ENCODE measurements around the gene WDR76.

WDR76 gene

GRCh38 chr15:43913026-43913780, 86.4 kb downstream of the WDR76 start:
- no peak for DNase-seq (ENCODE audit: low read depth in 1 of 2, low spot score in 1 of 2)

- no peak for DNase-seq (ENCODE audit: low read depth in 1 of 2, low spot score in 1 of 2)
These were observed 87.1 kb downstream of the WDR76 start for GRCh38 chr15:43913941-43914340.

- DNase-seq (ENCODE audit: low read depth in 1 of 2, low spot score in 1 of 2), result no peak
These were observed 89.0 kb downstream of the WDR76 start for GRCh38 chr15:43915631-43916325.

GRCh38 chr15:43916326-43916660, 89.5 kb downstream of the WDR76 start:
- DNase-seq (ENCODE audit: low read depth in 1 of 2, low spot score in 1 of 2), result no peak

All from stimulated activated CD4-positive, alpha-beta T cell treated with anti-CD3 and anti-CD28 coated beads, Interleukin-15, amount 100 ng/mL, for 1 hour (primary cell).